Suprapubic skin (tissue), 4 donors: Measurements from ENCODE around the gene CLECL1. TPM values are rescaled to one million over a fixed set of nuclear protein-coding genes. Genes with fewer than 3 reads are reported as not detected.
A peak's percentile ranks its signal among the peaks of the same experiment; 100 is the strongest.

Experiments used
- DNase-seq, 2 donors: peaks; one replicate each; pipeline ENCODE4 v3.0.0-alpha.2; 2019; ENCODE audit warnings: low spot score in 2 of 2
- H3K27ac ChIP-seq: fragments of 200-600 bp; sonication (generic); one replicate; pipeline ENCODE4 v1.5.1; 2019
- H3K27me3 ChIP-seq: fragments of 200-600 bp; sonication (generic); one replicate; pipeline ENCODE4 v1.5.1; 2019
- H3K36me3 ChIP-seq: fragments of 200-600 bp; sonication (generic); one replicate; pipeline ENCODE4 v1.5.1; 2019
- H3K4me1 ChIP-seq: fragments of 200-600 bp; sonication (generic); one replicate; pipeline ENCODE4 v1.5.1; 2019
- H3K4me3 ChIP-seq: fragments of 200-600 bp; sonication (generic); one replicate; pipeline ENCODE4 v1.5.1; 2019; ENCODE audit warnings: mild to moderate bottlenecking
- H3K9me3 ChIP-seq: fragments of 200-600 bp; sonication (generic); one replicate; pipeline ENCODE4 v1.5.1; 2019
- EP300 ChIP-seq: sonication (generic); formaldehyde crosslinking; IDR thresholded peaks from one replicate; pipeline ENCODE4 v1.6.1; 2017; ENCODE audit warnings: antibody characterized with exemption
- POLR2A ChIP-seq, 2 donors: fragments of 450-650 bp; IDR thresholded peaks; one replicate each; pipeline ENCODE4 v1.6.1; 2017; ENCODE audit warnings: antibody characterized with exemption in 2 of 2, mild to moderate bottlenecking in 2 of 2, moderate library complexity in 2 of 2
- POLR2AphosphoS5 ChIP-seq, 3 donors: sonication (generic); formaldehyde crosslinking; IDR thresholded peaks; one replicate each; pipeline ENCODE4 v1.6.1; 2017; ENCODE audit warnings: antibody characterized with exemption in 3 of 3
- WGBS: methylation state at CpG from one replicate; pipeline ENCODE4 v1.1.5; 2018; 5-methylcytosine and 5-hydroxymethylcytosine counted together
- total RNA-seq, 4 donors: library from RNA; depleted of rRNA; stranded (reverse); fragments of >200 nt; gene quantifications; one replicate each; pipeline ENCODE4 v1.1.0, GENCODE V29; 2016
- TF ChIP-seq, protein P1 (sequence below), 2 donors: fragments of 200-600 bp in 1 of 2; fragments of 450-650 bp in 1 of 2; sonication (generic) in 1 of 2; IDR thresholded peaks; one replicate each; pipeline ENCODE4 v1.5.1; 2016 to 2019; ENCODE audit warnings: antibody characterized with exemption in 2 of 2, mild to moderate bottlenecking in 1 of 2, moderate library complexity in 1 of 2

Gene CLECL1
- total RNA-seq, 4 donors from 2014 or later = not detected

- 89% methylated on average over 1 of the region's 1 CpG for WGBS
- no peaks in the 10 kb centered on the region for H3K27me3 ChIP-seq
- no peak for DNase-seq
- H3K27ac ChIP-seq = no peak overlapping the region
- H3K4me3 ChIP-seq = no peak overlapping the region
- H3K4me1 ChIP-seq = no peaks in the 10 kb centered on the region
- TF ChIP-seq, protein P1, sequence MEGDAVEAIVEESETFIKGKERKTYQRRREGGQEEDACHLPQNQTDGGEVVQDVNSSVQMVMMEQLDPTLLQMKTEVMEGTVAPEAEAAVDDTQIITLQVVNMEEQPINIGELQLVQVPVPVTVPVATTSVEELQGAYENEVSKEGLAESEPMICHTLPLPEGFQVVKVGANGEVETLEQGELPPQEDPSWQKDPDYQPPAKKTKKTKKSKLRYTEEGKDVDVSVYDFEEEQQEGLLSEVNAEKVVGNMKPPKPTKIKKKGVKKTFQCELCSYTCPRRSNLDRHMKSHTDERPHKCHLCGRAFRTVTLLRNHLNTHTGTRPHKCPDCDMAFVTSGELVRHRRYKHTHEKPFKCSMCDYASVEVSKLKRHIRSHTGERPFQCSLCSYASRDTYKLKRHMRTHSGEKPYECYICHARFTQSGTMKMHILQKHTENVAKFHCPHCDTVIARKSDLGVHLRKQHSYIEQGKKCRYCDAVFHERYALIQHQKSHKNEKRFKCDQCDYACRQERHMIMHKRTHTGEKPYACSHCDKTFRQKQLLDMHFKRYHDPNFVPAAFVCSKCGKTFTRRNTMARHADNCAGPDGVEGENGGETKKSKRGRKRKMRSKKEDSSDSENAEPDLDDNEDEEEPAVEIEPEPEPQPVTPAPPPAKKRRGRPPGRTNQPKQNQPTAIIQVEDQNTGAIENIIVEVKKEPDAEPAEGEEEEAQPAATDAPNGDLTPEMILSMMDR (IDR thresholded peaks at IDR 0.05) = no peak
- TF ChIP-seq EP300 (no peak), POLR2A (IDR thresholded peaks at IDR 0.05) (no peak), POLR2AphosphoS5 (IDR thresholded peaks at IDR 0.05) (no peak)
- no peaks in the 10 kb centered on the region for H3K9me3 ChIP-seq
- no peaks in the 10 kb centered on the region for H3K36me3 ChIP-seq
Measured at GRCh38 chr12:9711664-9712063, 21.2 kb downstream of the CLECL1 start.

DNA sequence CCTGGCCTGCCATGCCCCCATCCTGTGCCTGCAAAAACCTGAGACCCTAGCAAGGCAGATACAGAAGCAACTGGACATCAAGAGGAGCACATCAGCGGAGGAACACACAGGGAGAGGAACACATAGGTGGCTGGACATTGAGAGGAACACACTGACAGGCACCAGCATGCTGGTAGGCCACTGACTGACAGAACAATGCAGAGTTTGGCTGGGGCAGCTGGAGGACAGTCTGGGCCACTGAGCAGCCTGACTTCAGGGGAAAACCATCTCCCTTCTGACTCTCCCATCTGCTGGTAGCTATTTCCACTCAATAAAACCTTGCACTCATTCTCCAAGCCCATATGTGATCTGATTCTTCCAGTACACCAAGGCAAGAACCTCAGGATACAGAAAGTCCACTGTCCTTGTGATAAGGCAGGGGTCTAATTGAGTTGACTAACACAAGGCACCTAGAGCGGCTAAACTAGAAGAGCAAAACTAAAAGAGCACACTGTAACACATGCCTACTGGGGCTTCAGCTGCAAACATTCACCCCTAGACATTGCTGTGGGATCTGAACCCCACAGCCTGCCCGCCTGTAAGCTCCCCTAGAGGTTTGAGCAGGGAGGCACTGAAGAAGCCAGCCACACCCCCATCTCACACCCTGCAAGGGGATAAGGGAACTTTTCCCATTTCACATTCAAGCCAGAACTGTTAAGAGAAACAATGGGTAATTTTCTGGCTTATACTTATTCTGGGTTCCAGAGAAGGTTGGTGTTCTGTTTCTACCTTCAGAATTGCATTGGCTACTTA lies 22.1 kb downstream of the CLECL1 start:
- Histone ChIP-seq H3K27me3 (no peaks in the 10 kb centered on the region), H3K4me3 (no peak overlapping the region), H3K36me3 (no peaks in the 10 kb centered on the region), H3K4me1 (no peaks in the 10 kb centered on the region), H3K9me3 (no peaks in the 10 kb centered on the region), H3K27ac (no peak overlapping the region)
- DNase-seq = no peak
- WGBS = 89% methylated on average over 3 of the region's 3 CpGs
- no peak for TF ChIP-seq POLR2A (IDR thresholded peaks at IDR 0.05)
- no peak for TF ChIP-seq POLR2AphosphoS5 (IDR thresholded peaks at IDR 0.05)
- no peak for TF ChIP-seq EP300
- TF ChIP-seq, protein P1 (IDR thresholded peaks at IDR 0.05) = no peak

DNA sequence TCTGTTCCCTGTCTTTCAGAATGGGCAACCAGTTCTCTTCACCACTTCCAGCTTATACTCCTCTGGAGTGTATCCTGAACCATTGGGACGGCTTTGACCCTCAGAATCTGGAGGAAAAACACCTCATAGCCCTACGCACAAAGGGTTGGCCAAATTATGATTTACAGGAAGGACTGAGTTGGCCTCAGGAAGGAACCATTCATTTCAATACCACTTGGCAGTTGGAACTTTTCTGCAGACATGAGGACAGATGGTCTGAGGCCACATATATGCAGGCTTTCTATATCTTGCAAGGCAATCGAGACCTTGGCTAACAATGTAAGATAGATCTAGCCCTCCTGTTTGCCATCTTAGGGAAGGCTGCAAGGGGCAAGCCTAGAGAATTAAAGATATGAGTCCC lies 24.0 kb downstream of the CLECL1 start:
- TF ChIP-seq, protein P1 (IDR thresholded peaks at IDR 0.05) = no peak
- TF ChIP-seq EP300 (no peak), POLR2A (IDR thresholded peaks at IDR 0.05) (no peak), POLR2AphosphoS5 (IDR thresholded peaks at IDR 0.05) (no peak)
- DNase-seq = no peak
- 91% methylated on average over 3 of the region's 3 CpGs for WGBS
- H3K4me3 ChIP-seq = no peak overlapping the region
- no peaks in the 10 kb centered on the region for H3K27me3 ChIP-seq
- no peak overlapping the region for H3K27ac ChIP-seq
- no peaks in the 10 kb centered on the region for H3K36me3 ChIP-seq
- H3K4me1 ChIP-seq = no peaks in the 10 kb centered on the region
- no peaks in the 10 kb centered on the region for H3K9me3 ChIP-seq

GRCh38 chr12:9707864-9708808 lies 24.8 kb downstream of the CLECL1 start:
- no peak for DNase-seq
- H3K27me3 ChIP-seq = no peaks in the 10 kb centered on the region
- no peaks in the 10 kb centered on the region for H3K4me1 ChIP-seq
- 46% methylated on average over 12 of the region's 12 CpGs for WGBS
- H3K36me3 ChIP-seq = no peaks in the 10 kb centered on the region
- no peaks in the 10 kb centered on the region for H3K9me3 ChIP-seq
- no peak overlapping the region for H3K27ac ChIP-seq
- TF ChIP-seq, protein P1 (IDR thresholded peaks at IDR 0.05) = peak; percentile 27 to 60
- TF ChIP-seq EP300 (no peak), POLR2A (IDR thresholded peaks at IDR 0.05) (no peak)
- H3K4me3 ChIP-seq = no peak overlapping the region

- DNase-seq = no peak
- Histone ChIP-seq H3K27me3 (no peaks in the 10 kb centered on the region), H3K27ac (no peak overlapping the region), H3K4me1 (no peaks in the 10 kb centered on the region), H3K4me3 (no peak overlapping the region), H3K9me3 (peaks cover under 1% of the 10 kb centered on the region), H3K36me3 (no peaks in the 10 kb centered on the region)
- TF ChIP-seq, protein P1 (IDR thresholded peaks at IDR 0.05) = no peak
Measured at GRCh38 chr12:9707356-9707755, 25.5 kb downstream of the CLECL1 start.
